IPS-15b (cell line): ENCODE results near the gene L3MBTL3.
"Not testable (repeated sequence)": the region's sequence is repeated elsewhere in the genome, so short reads cannot be mapped to it uniquely, and the experiment has no call there.

Experiments
- H3K27me3 ChIP-seq: one replicate; pipeline ENCODE4 v1.6.1; 2013; ENCODE audit warnings: low read length; ENCODE audit not compliant: control insufficient read depth, insufficient read depth
- H3K36me3 ChIP-seq: one replicate; pipeline ENCODE4 v1.6.1; 2013; ENCODE audit warnings: low read length; ENCODE audit not compliant: control insufficient read depth, insufficient read depth
- H3K4me1 ChIP-seq: one replicate; pipeline ENCODE4 v1.6.1; 2013; ENCODE audit warnings: mild to moderate bottlenecking, low read length; ENCODE audit not compliant: control insufficient read depth, insufficient read depth
- H3K4me3 ChIP-seq: one replicate; pipeline ENCODE4 v1.5.1; 2013; ENCODE audit warnings: low read depth, low read length
- H3K9ac ChIP-seq: one replicate; pipeline ENCODE4 v1.6.1; 2013; ENCODE audit warnings: low read depth, mild to moderate bottlenecking, low read length
- H3K9me3 ChIP-seq: one replicate; pipeline ENCODE4 v1.6.1; 2013; ENCODE audit warnings: mild to moderate bottlenecking, low read length; ENCODE audit not compliant: control insufficient read depth, insufficient read depth

L3MBTL3 gene

GRCh38 chr6:130098317-130098716 is 79.9 kb downstream of the L3MBTL3 start:
- H3K27me3 ChIP-seq, result no peaks in the 10 kb centered on the region
- H3K4me3 ChIP-seq, result no peak overlapping the region
- H3K9ac ChIP-seq, result no peak overlapping the region
- H3K9me3 ChIP-seq, result no peaks in the 10 kb centered on the region
- no peaks in the 10 kb centered on the region for H3K4me1 ChIP-seq
- H3K36me3 ChIP-seq, result no peaks in the 10 kb centered on the region

- H3K4me1 ChIP-seq, result no peaks in the 10 kb centered on the region
- H3K27me3 ChIP-seq, result no peaks in the 10 kb centered on the region
- no peaks in the 10 kb centered on the region for H3K9me3 ChIP-seq
- H3K4me3 ChIP-seq, result no peak overlapping the region
- H3K9ac ChIP-seq, result no peak overlapping the region
- no peaks in the 10 kb centered on the region for H3K36me3 ChIP-seq
These were observed 80.7 kb downstream of the L3MBTL3 start for GRCh38 chr6:130099119-130099518.

- no peaks in the 10 kb centered on the region for H3K4me1 ChIP-seq
- H3K36me3 ChIP-seq, result no peaks in the 10 kb centered on the region
- no peak overlapping the region for H3K9ac ChIP-seq
- H3K27me3 ChIP-seq, result no peaks in the 10 kb centered on the region
- no peaks in the 10 kb centered on the region for H3K9me3 ChIP-seq
- H3K4me3 ChIP-seq, result no peak overlapping the region
These were observed 87.8 kb downstream of the L3MBTL3 start for GRCh38 chr6:130105996-130106704.

GRCh38 chr6:130107710-130108109 is 89.3 kb downstream of the L3MBTL3 start:
- no peaks in the 10 kb centered on the region for H3K9me3 ChIP-seq
- no peaks in the 10 kb centered on the region for H3K4me1 ChIP-seq
- H3K9ac ChIP-seq, result no peak overlapping the region
- H3K27me3 ChIP-seq, result no peaks in the 10 kb centered on the region
- H3K4me3 ChIP-seq, result no peak overlapping the region
- H3K36me3 ChIP-seq, result no peaks in the 10 kb centered on the region

- Histone ChIP-seq H3K27me3 (no peaks in the 10 kb centered on the region), H3K9ac (no peak overlapping the region), H3K36me3 (no peaks in the 10 kb centered on the region), H3K4me3 (no peak overlapping the region), H3K4me1 (no peaks in the 10 kb centered on the region), H3K9me3 (no peaks in the 10 kb centered on the region)
These were observed 92.7 kb downstream of the L3MBTL3 start for GRCh38 chr6:130111031-130111430.

GRCh38 chr6:130113201-130113710 is 94.9 kb downstream of the L3MBTL3 start:
- H3K27me3 ChIP-seq, result no peaks in the 10 kb centered on the region
- H3K4me3 ChIP-seq, result no peak overlapping the region
- no peak overlapping the region for H3K9ac ChIP-seq
- H3K9me3 ChIP-seq, result no peaks in the 10 kb centered on the region
- H3K4me1 ChIP-seq, result no peaks in the 10 kb centered on the region
- H3K36me3 ChIP-seq, result no peaks in the 10 kb centered on the region

GRCh38 chr6:130115036-130115435 is 96.7 kb downstream of the L3MBTL3 start:
- H3K4me3 ChIP-seq, result no peak overlapping the region
- no peak overlapping the region for H3K9ac ChIP-seq
- no peaks in the 10 kb centered on the region for H3K36me3 ChIP-seq

GRCh38 chr6:130116273-130116672 is 97.9 kb downstream of the L3MBTL3 start:
- H3K4me3 ChIP-seq, result no peak overlapping the region
- no peaks in the 10 kb centered on the region for H3K27me3 ChIP-seq
- H3K9me3 ChIP-seq, result no peaks in the 10 kb centered on the region
- H3K36me3 ChIP-seq, result no peaks in the 10 kb centered on the region
- no peak overlapping the region for H3K9ac ChIP-seq
- H3K4me1 ChIP-seq, result no peaks in the 10 kb centered on the region

More at GRCh38 chr6:130115036-130115435, 96.7 kb downstream of the L3MBTL3 start:
- no peaks in the 10 kb centered on the region for H3K27me3 ChIP-seq
- no peaks in the 10 kb centered on the region for H3K9me3 ChIP-seq
- H3K4me1 ChIP-seq, result no peaks in the 10 kb centered on the region

- H3K27me3 ChIP-seq, H3K9ac ChIP-seq, H3K9me3 ChIP-seq, H3K36me3 ChIP-seq, H3K4me3 ChIP-seq, H3K4me1 ChIP-seq: not testable (repeated sequence)
These were observed 98.9 kb downstream of the L3MBTL3 start for GRCh38 chr6:130117187-130117701.

- Histone ChIP-seq H3K27me3 (no peaks in the 10 kb centered on the region), H3K9ac (no peak overlapping the region), H3K9me3 (no peaks in the 10 kb centered on the region), H3K4me1 (no peaks in the 10 kb centered on the region), H3K36me3 (no peaks in the 10 kb centered on the region), H3K4me3 (no peak overlapping the region)
These were observed 99.9 kb downstream of the L3MBTL3 start for GRCh38 chr6:130118236-130118635.

GRCh38 chr6:130119211-130119610 is 100.8 kb downstream of the L3MBTL3 start:
- no peak overlapping the region for H3K4me3 ChIP-seq
- no peaks in the 10 kb centered on the region for H3K36me3 ChIP-seq
- no peak overlapping the region for H3K9ac ChIP-seq
- no peaks in the 10 kb centered on the region for H3K9me3 ChIP-seq
- H3K4me1 ChIP-seq, result no peaks in the 10 kb centered on the region
- no peaks in the 10 kb centered on the region for H3K27me3 ChIP-seq

- Histone ChIP-seq H3K27me3 (no peaks in the 10 kb centered on the region), H3K4me3 (no peak overlapping the region), H3K36me3 (no peaks in the 10 kb centered on the region), H3K9me3 (no peaks in the 10 kb centered on the region), H3K4me1 (no peaks in the 10 kb centered on the region), H3K9ac (no peak overlapping the region)
These were observed 102.3 kb downstream of the L3MBTL3 start for GRCh38 chr6:130120731-130121130.
